Neural progenitor cell (in vitro differentiated cells): ENCODE data around the gene TMEM250.
"Not testable (repeated sequence)": the region's sequence is repeated elsewhere in the genome, so short reads cannot be mapped to it uniquely, and the experiment has no call there.

Experiments
- EZH2 ChIP-seq: fragments of 200-600 bp; sonication (generic); IDR thresholded peaks from 2 replicates; pipeline ENCODE4 v1.6.1; 2017; ENCODE audit warnings: antibody characterized with exemption, mild to moderate bottlenecking, moderate library complexity
- TF ChIP-seq, protein P1 (sequence below): fragments of 200-600 bp; sonication (generic); IDR thresholded peaks from 2 replicates; pipeline ENCODE4 v1.5.1; 2017; ENCODE audit warnings: antibody characterized with exemption, mild to moderate bottlenecking

DNA sequence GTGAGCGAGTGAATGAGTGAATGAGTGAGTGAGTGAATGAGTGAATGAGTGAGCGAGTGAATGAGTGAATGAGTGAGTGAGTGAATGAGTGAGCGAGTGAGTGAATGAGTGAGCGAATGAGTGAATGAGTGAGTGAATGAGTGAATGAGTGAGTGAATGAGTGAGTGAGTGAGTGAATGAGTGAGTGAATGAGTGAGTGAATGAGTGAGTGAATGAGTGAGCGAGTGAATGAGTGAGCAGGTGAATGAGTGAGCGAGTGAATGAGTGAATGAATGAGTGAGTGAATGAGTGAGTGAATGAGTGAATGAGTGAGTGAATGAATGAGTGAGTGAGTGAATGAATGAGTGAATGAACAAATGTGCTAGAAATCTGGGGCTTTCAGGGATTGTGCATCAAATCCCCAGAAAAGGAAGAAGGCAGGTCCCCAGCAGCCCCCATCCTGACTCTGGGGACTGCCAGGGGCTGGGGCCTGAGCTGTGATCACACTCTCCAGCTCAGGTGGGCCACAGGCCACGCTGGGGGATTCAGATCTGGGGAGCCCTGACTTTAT, 32.1 kb upstream of the TMEM250 start:
- TF ChIP-seq, protein P1, sequence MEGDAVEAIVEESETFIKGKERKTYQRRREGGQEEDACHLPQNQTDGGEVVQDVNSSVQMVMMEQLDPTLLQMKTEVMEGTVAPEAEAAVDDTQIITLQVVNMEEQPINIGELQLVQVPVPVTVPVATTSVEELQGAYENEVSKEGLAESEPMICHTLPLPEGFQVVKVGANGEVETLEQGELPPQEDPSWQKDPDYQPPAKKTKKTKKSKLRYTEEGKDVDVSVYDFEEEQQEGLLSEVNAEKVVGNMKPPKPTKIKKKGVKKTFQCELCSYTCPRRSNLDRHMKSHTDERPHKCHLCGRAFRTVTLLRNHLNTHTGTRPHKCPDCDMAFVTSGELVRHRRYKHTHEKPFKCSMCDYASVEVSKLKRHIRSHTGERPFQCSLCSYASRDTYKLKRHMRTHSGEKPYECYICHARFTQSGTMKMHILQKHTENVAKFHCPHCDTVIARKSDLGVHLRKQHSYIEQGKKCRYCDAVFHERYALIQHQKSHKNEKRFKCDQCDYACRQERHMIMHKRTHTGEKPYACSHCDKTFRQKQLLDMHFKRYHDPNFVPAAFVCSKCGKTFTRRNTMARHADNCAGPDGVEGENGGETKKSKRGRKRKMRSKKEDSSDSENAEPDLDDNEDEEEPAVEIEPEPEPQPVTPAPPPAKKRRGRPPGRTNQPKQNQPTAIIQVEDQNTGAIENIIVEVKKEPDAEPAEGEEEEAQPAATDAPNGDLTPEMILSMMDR: not testable (repeated sequence)
- not testable (repeated sequence) for TF ChIP-seq EZH2
